ENCODE results near the gene CAPN11.
"Not testable (repeated sequence)": the region's sequence is repeated elsewhere in the genome, so short reads cannot be mapped to it uniquely, and the experiment has no call there.

Gene CAPN11

DNA sequence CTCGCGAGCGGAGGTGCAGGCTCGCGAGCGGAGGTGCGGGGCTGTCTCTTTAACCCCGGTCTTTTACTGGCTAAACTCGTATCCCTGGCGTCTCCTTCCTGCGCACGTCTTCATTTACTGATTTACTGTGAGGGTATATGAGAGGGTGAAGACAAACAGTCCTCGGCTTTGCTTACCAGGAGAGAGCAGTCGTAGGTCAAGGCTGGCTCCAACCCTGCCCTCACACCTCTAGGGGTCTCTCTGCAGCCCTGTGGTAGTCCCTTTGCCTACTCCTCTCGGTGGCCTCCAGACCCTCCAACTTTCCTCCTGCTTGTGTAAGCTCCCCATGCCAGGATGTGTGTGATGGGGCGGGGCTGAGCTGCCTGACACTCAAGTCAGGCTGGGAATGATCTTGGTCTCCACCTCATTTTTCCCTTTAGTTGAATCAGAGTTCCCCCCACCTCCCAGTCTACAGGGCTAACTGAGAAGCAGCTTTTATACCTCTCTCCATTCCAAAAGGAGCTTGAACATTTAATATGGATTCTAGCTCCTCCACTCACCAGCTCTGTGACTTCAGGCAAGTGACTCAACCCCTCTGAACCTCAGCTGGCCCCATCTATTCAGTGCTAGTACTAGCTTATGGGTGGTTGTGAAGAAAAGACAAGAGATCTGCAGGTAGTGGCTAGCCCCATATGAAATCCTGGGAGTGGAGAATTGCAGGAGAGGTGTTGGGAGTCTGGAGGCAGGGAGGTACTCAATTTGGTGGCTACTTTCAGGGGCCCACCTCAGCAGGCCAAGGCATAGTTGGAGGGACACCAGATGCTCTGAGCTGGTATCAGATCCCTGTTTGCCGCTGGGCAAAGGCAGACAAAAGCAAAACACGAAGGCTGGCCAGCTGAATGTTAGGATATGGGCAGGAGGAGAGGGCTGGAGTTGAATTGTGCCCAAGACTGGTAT lies 65.7 kb downstream of the CAPN11 start:
- in situ Hi-C loops (cut with MboI; ENCODE audit: low sequenced_read_pairs), result no loop called here

DNA sequence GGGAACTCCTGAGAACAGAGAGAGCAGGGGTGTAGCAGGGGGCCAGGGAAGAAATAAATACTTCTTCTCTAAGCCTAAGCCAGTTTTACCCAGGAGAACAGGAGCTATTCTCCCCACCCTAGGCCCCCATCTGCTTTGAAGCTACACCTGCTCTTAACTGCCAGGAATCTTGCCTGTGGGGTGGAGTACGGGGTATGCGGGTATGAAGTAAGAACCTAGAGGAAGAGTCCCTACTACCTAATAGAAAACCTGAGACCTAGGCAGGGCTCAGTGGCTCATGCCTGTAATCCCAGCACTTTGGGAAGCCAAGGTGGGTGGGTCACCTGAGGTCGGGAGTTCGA lies 66.3 kb downstream of the CAPN11 start:
- in situ Hi-C loops (cut with MboI; ENCODE audit: low sequenced_read_pairs), result no loop called here

DNA sequence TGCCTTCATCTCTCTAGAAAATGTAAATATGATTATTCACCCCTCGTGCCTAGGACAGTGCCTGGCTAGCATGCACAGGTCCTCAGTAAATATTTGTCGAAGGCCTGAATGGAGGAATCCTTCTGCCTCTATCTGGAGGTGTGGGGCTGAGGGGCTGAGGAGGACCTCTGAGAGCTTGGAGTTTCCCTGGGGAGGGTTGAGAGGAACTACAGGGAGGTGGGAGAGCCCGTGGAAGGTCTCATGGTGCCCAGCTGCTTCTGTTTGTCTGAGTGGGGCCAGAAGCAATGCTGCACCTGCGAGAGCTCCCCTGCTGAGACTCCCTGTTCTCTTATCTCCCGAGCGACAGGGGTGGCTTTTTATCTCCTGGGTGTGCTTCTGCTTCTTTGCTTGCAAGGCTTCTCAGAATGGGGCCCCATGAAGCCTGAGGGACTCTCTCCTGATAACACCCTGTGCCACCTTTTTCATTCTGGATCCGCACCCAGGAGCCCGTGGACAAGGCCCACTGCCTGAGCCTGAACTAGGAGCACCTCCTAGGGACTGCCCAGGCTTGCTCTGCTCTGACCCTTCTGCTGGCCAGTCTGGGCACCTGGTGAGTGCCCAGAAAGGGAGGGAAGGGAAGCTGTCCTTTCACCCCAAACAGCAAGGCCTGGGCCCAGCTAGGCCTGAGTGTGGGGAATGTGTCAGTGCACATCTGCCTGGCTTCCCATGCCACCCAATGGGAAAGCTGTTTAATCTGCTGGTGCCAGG lies 67.1 kb downstream of the CAPN11 start:
- in situ Hi-C loops (cut with MboI; ENCODE audit: low sequenced_read_pairs), result no loop called here

DNA sequence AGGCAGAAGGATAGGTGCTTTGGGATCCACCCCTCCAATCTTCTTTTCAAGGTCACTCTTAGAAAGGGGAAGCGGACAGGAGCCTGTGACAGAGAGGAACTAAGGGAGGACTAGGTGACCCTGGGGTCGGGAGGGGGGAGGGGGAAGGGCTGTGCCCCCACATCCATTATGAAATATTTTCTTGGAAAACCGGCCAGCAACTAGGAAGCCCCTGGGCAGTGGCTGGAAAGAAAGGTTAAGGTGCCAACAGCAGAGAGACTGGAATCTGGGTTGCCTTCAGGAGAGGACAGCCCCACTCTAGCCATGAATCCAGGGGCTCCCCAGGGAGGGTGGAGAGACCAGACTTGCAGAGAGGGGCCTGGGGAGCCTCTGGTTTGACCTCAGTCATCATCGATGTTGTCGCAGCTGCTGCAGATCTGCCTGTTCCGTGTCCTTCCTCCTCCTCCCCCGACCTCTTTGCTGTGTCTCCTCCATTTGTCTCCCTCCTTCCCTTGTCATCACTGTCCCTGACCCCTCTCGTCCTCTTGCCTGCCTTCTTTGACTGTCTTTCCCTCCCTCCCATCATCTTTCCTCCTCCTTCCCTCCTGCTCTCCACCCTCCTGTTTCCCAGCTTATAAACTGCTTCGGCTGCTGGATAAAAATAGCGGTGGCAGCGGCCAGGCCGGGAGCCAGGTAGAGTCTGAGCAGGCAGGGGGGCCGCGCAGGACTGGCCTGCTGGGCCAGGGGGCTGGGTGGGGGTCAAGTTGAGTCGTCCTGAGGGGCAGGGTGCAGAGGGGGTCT lies 67.9 kb downstream of the CAPN11 start:
- in situ Hi-C loops (cut with MboI; ENCODE audit: low sequenced_read_pairs), result no loop called here

DNA sequence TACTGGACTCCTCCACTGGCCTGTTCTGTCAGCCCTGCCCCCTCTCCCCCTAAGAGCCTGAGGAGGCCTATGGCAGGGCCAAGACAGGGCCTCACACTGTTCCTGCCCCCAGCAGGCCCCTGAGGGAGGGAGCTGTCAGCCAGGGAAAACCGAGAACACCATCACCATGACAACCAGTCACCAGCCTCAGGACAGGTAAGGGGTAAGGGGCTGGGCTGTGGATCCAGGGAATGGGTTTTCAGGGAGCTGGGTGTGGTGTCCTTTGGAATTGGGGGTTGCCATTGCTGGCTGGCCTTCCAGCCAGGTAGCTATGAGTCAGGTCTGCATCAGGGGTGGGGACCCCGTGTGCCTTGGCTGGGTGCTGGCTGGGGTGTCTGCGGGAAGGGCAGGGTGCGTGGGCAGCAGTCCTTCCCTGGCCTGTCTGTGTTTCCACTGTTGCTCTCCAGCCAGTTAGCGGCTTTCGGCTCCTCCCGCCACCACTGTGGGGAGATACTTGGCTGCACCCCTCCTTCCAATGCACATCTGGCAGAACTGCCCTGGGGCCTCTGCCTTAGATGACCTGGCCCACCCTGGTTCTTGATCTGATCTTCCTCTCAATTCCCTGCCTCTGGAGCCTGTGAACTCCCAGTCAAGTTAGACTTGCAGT lies 68.7 kb downstream of the CAPN11 start:
- in situ Hi-C loops (cut with MboI; ENCODE audit: low sequenced_read_pairs), result no loop called here

GRCh38 chr6:44228031-44228430 lies 69.4 kb downstream of the CAPN11 start:
- in situ Hi-C loops (cut with MboI; ENCODE audit: low sequenced_read_pairs), result no loop called here

DNA sequence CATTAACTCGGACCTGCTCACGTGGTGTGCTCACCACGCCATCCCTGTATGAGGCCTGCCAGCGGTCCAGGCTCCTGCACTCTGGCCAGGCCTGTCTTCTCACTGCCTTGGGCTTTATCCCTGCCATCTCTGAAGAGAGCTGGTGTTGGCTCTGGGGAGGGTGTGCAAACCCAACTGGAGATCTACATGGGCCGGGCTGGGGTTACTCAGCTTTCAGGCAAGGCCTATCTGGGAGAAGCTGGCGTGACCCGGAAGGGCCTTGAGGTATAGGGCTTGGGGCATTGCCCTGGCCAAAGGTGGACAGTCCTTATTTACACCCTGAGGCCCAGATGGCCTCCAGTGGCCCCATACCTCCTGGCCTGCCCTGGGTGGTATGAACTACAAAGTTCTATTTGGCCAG lies 69.8 kb downstream of the CAPN11 start:
- in situ Hi-C loops (cut with MboI; ENCODE audit: low sequenced_read_pairs), result no loop called here

DNA sequence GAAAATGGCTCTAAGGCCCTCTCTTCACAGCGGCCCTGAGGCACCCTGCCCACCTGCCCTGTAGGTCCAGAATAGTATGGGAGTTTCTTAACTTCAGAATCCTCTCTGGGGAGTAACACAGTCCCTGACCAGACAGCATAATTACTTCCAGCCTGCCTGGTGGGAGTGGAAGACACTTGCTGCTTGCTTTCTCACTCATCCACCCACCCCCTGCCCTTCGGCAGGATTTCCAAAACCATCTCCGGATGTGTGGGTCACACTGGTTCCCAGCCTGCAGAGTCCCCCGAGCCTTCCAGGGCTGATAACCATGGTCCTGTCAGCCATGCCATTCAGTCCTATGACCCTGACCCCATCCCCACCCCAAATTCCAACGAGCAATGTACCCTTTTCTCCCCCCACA lies 70.2 kb downstream of the CAPN11 start:
- in situ Hi-C loops (cut with MboI; ENCODE audit: low sequenced_read_pairs), result no loop called here

- in situ Hi-C loops (cut with MboI; ENCODE audit: low sequenced_read_pairs), result no loop called here
Observed at GRCh38 chr6:44229376-44230033, 70.9 kb downstream of the CAPN11 start.

DNA sequence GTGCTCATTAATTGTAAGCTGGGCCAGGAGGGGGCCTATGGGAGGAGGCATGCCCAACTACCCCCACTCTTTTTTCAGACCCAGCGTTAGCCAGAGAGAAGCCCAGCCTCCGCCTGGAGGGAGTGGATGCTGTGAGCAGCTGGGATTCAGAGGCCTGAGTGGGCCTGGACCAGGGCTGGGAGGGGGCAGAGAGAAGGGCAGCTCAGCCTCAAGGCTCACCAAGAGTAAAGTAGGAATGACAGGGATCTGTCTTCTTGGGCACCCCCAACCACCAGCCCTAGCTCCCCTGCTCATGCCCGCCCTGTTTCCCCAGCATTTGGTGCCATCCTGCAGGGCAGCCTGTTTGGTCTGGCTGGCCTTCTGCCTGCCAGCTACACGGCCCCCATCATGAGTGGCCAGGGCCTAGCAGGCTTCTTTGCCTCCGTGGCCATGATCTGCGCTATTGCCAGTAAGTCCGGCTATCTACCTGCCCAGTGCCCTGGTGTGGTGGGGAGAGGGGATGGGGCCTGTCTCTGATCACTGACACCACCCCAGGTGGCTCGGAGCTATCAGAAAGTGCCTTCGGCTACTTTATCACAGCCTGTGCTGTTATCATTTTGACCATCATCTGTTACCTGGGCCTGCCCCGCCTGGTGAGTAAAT lies 71.5 kb downstream of the CAPN11 start:
- in situ Hi-C loops (cut with MboI; ENCODE audit: low sequenced_read_pairs), result no loop called here

- in situ Hi-C loops (cut with MboI; ENCODE audit: low sequenced_read_pairs), result not testable (repeated sequence)
Observed at GRCh38 chr6:44231426-44231825, 72.8 kb downstream of the CAPN11 start.

DNA sequence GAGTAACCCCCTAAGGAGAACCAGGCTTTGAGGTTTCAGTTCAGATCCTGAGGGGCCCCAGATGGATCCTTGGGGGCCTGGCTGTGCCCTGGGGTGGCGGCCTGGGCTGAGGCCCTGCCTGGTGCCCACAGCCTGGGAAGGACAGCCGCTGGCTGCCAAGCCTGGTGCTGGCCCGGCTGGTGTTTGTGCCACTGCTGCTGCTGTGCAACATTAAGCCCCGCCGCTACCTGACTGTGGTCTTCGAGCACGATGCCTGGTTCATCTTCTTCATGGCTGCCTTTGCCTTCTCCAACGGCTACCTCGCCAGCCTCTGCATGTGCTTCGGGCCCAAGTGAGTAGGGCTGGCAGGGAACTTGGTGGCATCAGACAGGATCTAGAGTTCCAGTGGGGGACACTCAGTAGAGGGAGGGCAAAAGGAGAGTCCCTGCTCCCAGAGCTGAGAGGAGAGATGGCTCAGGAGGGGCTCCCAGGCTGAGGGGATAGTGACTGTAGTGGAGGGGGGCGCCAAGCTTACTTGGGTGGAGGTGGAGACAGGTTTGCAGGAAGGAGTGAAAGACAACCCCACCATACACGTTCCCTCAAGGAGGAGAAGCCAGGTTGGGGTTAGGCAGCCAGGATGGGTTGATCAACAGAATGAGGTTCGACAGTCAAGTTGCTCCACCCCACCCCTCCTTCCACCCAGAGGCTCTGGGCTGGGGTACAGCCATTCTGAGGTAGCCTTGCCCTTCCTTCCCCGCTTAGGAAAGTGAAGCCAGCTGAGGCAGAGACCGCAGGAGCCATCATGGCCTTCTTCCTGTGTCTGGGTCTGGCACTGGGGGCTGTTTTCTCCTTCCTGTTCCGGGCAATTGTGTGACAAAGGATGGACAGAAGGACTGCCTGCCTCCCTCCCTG lies 74.3 kb downstream of the CAPN11 start:
- in situ Hi-C loops (cut with MboI; ENCODE audit: low sequenced_read_pairs), result no loop called here

DNA sequence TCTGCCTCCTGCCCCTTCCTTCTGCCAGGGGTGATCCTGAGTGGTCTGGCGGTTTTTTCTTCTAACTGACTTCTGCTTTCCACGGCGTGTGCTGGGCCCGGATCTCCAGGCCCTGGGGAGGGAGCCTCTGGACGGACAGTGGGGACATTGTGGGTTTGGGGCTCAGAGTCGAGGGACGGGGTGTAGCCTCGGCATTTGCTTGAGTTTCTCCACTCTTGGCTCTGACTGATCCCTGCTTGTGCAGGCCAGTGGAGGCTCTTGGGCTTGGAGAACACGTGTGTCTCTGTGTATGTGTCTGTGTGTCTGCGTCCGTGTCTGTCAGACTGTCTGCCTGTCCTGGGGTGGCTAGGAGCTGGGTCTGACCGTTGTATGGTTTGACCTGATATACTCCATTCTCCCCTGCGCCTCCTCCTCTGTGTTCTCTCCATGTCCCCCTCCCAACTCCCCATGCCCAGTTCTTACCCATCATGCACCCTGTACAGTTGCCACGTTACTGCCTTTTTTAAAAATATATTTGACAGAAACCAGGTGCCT lies 75.0 kb downstream of the CAPN11 start:
- in situ Hi-C loops (cut with MboI; ENCODE audit: low sequenced_read_pairs), result no loop called here

Measured in HL-60/S4 (cell line).